ENCODE results near the gene SERPINA7. TPM values are rescaled to one million over a fixed set of nuclear protein-coding genes. Genes with fewer than 3 reads are reported as not detected.

The SERPINA7 gene
- total RNA-seq, 1 experiment from 2014 or later: not detected

DNA sequence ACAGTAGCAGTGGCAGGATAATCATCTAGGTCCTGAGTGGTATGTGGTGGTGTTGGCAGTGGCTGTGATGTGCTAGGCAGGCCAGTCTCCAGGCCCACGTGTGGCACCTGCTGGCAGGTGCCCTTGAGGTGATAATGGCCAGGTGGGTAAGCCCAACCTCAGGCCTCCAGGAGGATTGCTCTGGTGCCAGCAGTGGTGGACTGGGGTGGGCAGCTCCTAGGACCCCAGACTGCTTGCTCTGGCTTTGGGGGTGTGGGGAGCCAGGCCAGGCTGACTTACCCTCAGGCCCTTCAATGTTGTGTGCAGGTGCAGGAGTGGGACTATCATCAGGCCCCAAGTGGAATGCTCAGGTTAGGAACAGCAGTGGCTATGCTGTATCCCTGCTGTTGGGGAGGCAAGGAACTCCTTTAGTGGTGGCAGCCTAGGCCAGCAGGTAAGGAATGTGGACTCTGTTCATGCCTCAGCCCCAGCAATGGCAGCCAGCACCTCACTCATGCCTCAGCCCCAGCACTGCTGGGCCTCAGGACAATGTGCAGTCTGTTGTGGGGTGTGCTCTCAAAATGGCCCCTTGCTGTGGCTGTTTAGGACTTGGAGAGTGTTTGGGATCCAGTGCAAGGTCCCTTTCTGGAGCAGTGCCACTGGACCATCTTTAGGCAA is 24.3 kb downstream of the SERPINA7 start:
- CTCF ChIA-PET: no interaction called here

GRCh38 chrX:106009145-106009544 is 29.4 kb downstream of the SERPINA7 start:
- CTCF ChIA-PET: no interaction called here
- DNase-seq (ENCODE audit: low spot score): no peak
- Mint-ChIP-seq H3K27me3 (ENCODE audit: low read depth) (no peaks in the 10 kb centered on the region), H3K36me3 (peaks cover 6% of the 10 kb centered on the region; the same call in 1 of the 2 replicates), H3K4me3 (no peak overlapping the region), H3K4me1 (no peaks in the 10 kb centered on the region), H3K9me3 (peaks cover 13% of the 10 kb centered on the region), H3K27ac (no peak overlapping the region)
- no peak for ATAC-seq
- TF ChIP-seq, protein P1, sequence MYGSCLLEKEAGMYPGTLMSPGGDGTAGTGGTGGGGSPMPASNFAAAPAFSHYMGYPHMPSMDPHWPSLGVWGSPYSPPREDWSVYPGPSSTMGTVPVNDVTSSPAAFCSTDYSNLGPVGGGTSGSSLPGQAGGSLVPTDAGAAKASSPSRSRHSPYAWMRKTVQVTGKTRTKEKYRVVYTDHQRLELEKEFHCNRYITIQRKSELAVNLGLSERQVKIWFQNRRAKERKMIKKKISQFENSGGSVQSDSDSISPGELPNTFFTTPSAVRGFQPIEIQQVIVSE (CRISPR knock-in tag; IDR thresholded peaks at IDR 0.05; ENCODE audit: borderline replicate concordance): no peak
- no peak for TF ChIP-seq OVOL2 (CRISPR knock-in tag; IDR thresholded peaks at IDR 0.05; ENCODE audit: borderline replicate concordance)
- TF ChIP-seq HMGXB4 (CRISPR knock-in tag; IDR thresholded peaks at IDR 0.05): no peak
- TF ChIP-seq SP1 (CRISPR knock-in tag; conservative IDR thresholded peaks at IDR 0.05): no peak
- TF ChIP-seq ZNF263 (CRISPR knock-in tag; IDR thresholded peaks at IDR 0.05; ENCODE audit: low read depth): no peak
- TF ChIP-seq, protein P2, sequence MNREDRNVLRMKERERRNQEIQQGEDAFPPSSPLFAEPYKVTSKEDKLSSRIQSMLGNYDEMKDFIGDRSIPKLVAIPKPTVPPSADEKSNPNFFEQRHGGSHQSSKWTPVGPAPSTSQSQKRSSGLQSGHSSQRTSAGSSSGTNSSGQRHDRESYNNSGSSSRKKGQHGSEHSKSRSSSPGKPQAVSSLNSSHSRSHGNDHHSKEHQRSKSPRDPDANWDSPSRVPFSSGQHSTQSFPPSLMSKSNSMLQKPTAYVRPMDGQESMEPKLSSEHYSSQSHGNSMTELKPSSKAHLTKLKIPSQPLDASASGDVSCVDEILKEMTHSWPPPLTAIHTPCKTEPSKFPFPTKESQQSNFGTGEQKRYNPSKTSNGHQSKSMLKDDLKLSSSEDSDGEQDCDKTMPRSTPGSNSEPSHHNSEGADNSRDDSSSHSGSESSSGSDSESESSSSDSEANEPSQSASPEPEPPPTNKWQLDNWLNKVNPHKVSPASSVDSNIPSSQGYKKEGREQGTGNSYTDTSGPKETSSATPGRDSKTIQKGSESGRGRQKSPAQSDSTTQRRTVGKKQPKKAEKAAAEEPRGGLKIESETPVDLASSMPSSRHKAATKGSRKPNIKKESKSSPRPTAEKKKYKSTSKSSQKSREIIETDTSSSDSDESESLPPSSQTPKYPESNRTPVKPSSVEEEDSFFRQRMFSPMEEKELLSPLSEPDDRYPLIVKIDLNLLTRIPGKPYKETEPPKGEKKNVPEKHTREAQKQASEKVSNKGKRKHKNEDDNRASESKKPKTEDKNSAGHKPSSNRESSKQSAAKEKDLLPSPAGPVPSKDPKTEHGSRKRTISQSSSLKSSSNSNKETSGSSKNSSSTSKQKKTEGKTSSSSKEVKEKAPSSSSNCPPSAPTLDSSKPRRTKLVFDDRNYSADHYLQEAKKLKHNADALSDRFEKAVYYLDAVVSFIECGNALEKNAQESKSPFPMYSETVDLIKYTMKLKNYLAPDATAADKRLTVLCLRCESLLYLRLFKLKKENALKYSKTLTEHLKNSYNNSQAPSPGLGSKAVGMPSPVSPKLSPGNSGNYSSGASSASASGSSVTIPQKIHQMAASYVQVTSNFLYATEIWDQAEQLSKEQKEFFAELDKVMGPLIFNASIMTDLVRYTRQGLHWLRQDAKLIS (CRISPR knock-in tag; IDR thresholded peaks at IDR 0.05; ENCODE audit: borderline replicate concordance): no peak
- POLR2A ChIA-PET: no interaction called here

More for the DNA sequence above, 24.3 kb downstream of the SERPINA7 start:
- Mint-ChIP-seq H3K27ac (no peak overlapping the region), H3K9me3 (peaks cover 13% of the 10 kb centered on the region), H3K4me3 (no peak overlapping the region), H3K36me3 (peaks cover 6% of the 10 kb centered on the region; the same call in 1 of the 2 replicates), H3K4me1 (no peaks in the 10 kb centered on the region), H3K27me3 (ENCODE audit: low read depth) (no peaks in the 10 kb centered on the region)
- DNase-seq (ENCODE audit: low spot score): no peak
- TF ChIP-seq RORB (CRISPR knock-in tag; IDR thresholded peaks at IDR 0.05): no peak
- TF ChIP-seq RELA (CRISPR knock-in tag; IDR thresholded peaks at IDR 0.05; ENCODE audit: borderline replicate concordance): no peak
- no peak for TF ChIP-seq JAZF1 (CRISPR knock-in tag; IDR thresholded peaks at IDR 0.05)
- TF ChIP-seq KAT7 (CRISPR knock-in tag; IDR thresholded peaks at IDR 0.05; ENCODE audit: borderline replicate concordance): no peak
- TF ChIP-seq, protein P3, sequence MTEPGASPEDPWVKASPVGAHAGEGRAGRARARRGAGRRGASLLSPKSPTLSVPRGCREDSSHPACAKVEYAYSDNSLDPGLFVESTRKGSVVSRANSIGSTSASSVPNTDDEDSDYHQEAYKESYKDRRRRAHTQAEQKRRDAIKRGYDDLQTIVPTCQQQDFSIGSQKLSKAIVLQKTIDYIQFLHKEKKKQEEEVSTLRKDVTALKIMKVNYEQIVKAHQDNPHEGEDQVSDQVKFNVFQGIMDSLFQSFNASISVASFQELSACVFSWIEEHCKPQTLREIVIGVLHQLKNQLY (CRISPR knock-in tag; IDR thresholded peaks at IDR 0.05): no peak
- no peak for TF ChIP-seq TP53 (CRISPR knock-in tag; IDR thresholded peaks at IDR 0.05)
- no peak for TF ChIP-seq ZNF423 (CRISPR knock-in tag; IDR thresholded peaks at IDR 0.05)
- TF ChIP-seq ELF4 (CRISPR knock-in tag; IDR thresholded peaks at IDR 0.05; ENCODE audit: low read depth): no peak
- TF ChIP-seq, protein P2 (CRISPR knock-in tag; IDR thresholded peaks at IDR 0.05; ENCODE audit: borderline replicate concordance): no peak
- TF ChIP-seq ATF1 (CRISPR knock-in tag; IDR thresholded peaks at IDR 0.05): no peak
- POLR2A ChIA-PET: no interaction called here
- ATAC-seq: no peak

All from WTC11 (cell line).